ENCODE results near the gene NUDC.

Gene NUDC

GRCh38 chr1:26953374-26953773 lies 31.8 kb downstream of the NUDC start:
- Histone ChIP-seq H3K27ac (no peak overlapping the region), H3K27me3 (ENCODE audit: insufficient read depth, low read depth, severe bottlenecking) (no peaks in the 10 kb centered on the region), H3K4me3 (ENCODE audit: low read depth, low read length) (no peak overlapping the region), H3K36me3 (no peaks in the 10 kb centered on the region), H3K9me3 (ENCODE audit: severe bottlenecking) (no peaks in the 10 kb centered on the region)
- no peak for TF ChIP-seq CTCF (IDR thresholded peaks at IDR 0.05; ENCODE audit: low read depth, low read length)
- no peak for DNase-seq

DNA sequence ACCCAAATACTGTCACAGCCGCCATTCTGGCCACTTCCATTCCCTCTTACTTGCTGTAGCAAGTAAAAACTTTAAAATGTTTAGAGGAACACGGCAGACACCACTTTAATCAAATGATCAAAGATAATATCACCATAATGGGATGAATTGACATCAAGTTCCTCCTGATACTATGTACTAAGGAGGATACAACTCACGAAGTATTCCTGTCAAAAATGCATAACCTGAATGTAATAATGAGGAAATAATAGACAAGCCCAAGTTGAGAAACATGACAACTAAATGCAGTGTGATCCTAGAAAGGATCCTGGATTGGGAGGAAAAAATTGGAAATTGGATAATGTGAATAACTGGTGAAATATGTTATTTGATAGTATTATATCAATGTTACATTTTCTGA lies 34.8 kb downstream of the NUDC start:
- TF ChIP-seq CTCF (IDR thresholded peaks at IDR 0.05; ENCODE audit: low read depth, low read length) = no peak
- DNase-seq = no peak
- Histone ChIP-seq H3K36me3 (no peaks in the 10 kb centered on the region), H3K4me3 (ENCODE audit: low read depth, low read length) (no peak overlapping the region), H3K27ac (no peak overlapping the region), H3K9me3 (ENCODE audit: severe bottlenecking) (no peaks in the 10 kb centered on the region), H3K27me3 (ENCODE audit: insufficient read depth, low read depth, severe bottlenecking) (peaks cover 20% of the 10 kb centered on the region)

DNA sequence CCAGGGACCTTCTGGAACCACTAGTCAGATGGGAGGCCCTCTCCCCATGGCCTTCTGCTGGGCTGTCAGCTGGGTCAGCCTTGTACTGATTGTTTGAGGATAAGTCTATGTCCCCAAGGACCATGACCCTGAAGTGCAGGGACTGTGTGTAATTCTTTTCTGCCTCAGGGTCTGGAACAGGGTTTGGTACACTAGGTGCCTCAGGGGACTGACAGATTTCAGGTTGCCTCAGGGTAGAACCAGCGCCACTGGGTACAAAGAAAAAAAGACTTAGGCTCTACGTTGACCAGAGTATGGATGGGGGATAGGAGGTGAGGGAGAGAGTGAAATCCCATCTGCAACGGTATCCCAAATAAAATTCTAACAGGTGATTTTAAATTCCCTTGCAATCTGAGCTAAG lies 35.8 kb downstream of the NUDC start:
- Histone ChIP-seq H3K4me3 (ENCODE audit: low read depth, low read length) (no peak overlapping the region), H3K36me3 (no peaks in the 10 kb centered on the region), H3K27ac (no peak overlapping the region), H3K27me3 (ENCODE audit: insufficient read depth, low read depth, severe bottlenecking) (peaks cover 26% of the 10 kb centered on the region), H3K9me3 (ENCODE audit: severe bottlenecking) (no peaks in the 10 kb centered on the region)
- DNase-seq = no peak
- TF ChIP-seq CTCF (IDR thresholded peaks at IDR 0.05; ENCODE audit: low read depth, low read length) = no peak

DNA sequence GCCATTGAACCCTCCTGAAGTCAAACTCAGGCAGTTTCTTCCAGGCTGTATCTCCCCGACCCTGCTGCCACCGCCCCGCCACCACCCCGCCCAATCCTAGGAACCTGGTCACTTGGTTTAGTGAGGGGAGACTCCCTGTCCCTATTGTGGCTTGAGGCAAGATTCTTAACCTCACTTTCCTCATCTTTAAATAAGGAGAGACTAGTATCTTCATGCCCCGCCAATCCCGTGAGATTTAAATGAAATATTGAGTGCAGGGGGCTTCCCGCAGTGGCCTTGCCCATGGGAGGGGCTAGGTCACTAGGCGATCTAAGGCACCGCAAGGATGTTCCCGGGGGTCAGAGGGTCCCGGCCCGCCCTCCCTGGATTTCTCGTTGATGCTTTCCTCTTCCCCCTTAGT lies 37.7 kb downstream of the NUDC start:
- Histone ChIP-seq H3K27me3 (ENCODE audit: insufficient read depth, low read depth, severe bottlenecking) (peaks cover 26% of the 10 kb centered on the region), H3K27ac (no peak overlapping the region), H3K4me3 (ENCODE audit: low read depth, low read length) (peak overlapping the region; percentile 62), H3K36me3 (no peaks in the 10 kb centered on the region), H3K9me3 (ENCODE audit: severe bottlenecking) (no peaks in the 10 kb centered on the region)
- no peak for TF ChIP-seq CTCF (IDR thresholded peaks at IDR 0.05; ENCODE audit: low read depth, low read length)
- no peak for DNase-seq

DNA sequence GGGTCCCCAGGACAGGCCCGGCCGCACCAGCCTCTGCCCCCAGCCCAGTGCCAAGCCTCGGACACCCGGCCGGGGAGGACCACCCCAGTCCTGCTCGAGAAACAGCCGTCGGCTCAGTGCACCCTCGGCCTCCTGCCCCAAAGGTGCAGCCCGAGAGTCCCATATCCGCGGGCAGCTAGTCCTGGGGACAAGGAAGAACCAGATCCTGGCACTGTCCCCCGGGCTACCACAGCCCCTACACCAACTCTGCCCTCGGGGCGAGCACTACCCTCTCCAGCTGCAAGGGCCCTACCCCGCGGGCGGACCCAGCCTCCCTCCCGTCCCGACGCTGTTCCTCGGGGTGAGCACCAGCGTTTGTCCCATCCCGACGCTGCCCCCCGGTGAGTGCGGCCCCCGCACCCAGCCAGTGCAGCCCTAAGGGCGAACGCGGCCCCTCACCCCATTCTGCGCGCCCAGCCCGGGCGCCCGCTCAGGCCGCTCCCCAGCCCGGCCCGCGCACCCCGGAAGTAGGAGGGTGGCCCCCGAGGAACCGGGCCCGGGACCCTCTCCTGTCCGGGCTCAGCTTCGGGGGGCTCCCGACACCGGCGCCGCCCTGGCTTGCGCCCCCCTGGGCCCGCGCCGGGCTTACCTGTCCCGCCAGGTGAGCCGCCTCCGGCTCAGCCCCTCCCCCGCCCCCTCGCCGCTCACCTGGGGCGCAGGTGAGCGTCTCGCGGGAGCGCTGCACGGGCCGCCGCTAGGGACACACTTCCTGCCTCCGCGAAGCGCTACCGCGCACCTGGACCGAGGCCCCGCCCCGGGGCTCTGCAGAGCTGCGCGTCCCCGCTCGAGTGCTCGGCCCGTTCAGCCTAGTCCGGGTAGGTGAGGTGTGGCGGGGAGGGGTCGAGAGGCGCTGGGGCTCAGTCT lies 38.4 kb downstream of the NUDC start, which contains the start of gene KDF1:
Gene KDF1 (minus strand): TSS at position 747 of the 903 bp plus-strand sequence. CDS start 8,088 bp downstream, outside the sequence.
- Histone ChIP-seq H3K27me3 (ENCODE audit: insufficient read depth, low read depth, severe bottlenecking) (peaks cover 26% of the 10 kb centered on the region), H3K27ac (no peak within 1 kb of the TSS), H3K4me3 (ENCODE audit: low read depth, low read length) (peak within 1 kb of the TSS; percentile 62), H3K36me3 (no peaks in the 10 kb centered on the region), H3K9me3 (ENCODE audit: severe bottlenecking) (no peaks in the 10 kb centered on the region)
- peak; percentile 58 for TF ChIP-seq CTCF (IDR thresholded peaks at IDR 0.05; ENCODE audit: low read depth, low read length)
- peak; percentile 62 for DNase-seq

Measured in WERI-Rb-1 (cell line).